H9 (cell line): ENCODE measurements around the gene TBL1X. TPM values are rescaled to one million over a fixed set of nuclear protein-coding genes. Genes with fewer than 3 reads are reported as not detected.
A peak's percentile ranks its signal among the peaks of the same experiment; 100 is the strongest.

Experiments
- DNase-seq: peaks from one replicate; pipeline ENCODE4 v3.0.0-alpha.2; 2017
- H2AFZ ChIP-seq: one replicate; pipeline ENCODE4 v1.6.1; 2013; ENCODE audit warnings: mild to moderate bottlenecking, low read length, control low read depth, moderate library complexity
- H2AK5ac ChIP-seq: 2 replicates; pipeline ENCODE4 v1.6.1; 2013; ENCODE audit warnings: low read length, control low read depth, mixed read lengths; ENCODE audit not compliant: insufficient read length
- H2BK120ac ChIP-seq: one replicate; pipeline ENCODE4 v1.6.1; 2013; ENCODE audit warnings: low read depth, mild to moderate bottlenecking, low read length, control low read depth, inconsistent platforms; ENCODE audit not compliant: poor library complexity, severe bottlenecking
- H2BK12ac ChIP-seq: 2 replicates; pipeline ENCODE4 v1.6.1; 2013; ENCODE audit warnings: low read length, control low read depth, mixed read lengths, low read depth; ENCODE audit not compliant: insufficient read length
- H2BK15ac ChIP-seq: 2 replicates; pipeline ENCODE4 v1.6.1; 2013; ENCODE audit warnings: low read depth, low read length, control low read depth
- H2BK20ac ChIP-seq: one replicate; pipeline ENCODE4 v1.6.1; 2013; ENCODE audit warnings: low read depth, mild to moderate bottlenecking, low read length, control low read depth, inconsistent platforms; ENCODE audit not compliant: poor library complexity, severe bottlenecking
- H2BK5ac ChIP-seq: 2 replicates; pipeline ENCODE4 v1.6.1; 2013; ENCODE audit warnings: low read length, control low read depth, mixed read lengths; ENCODE audit not compliant: insufficient read length
- H3K14ac ChIP-seq: 2 replicates; pipeline ENCODE4 v1.6.1; 2013; ENCODE audit warnings: low read length, control low read depth; ENCODE audit not compliant: insufficient read depth
- H3K18ac ChIP-seq: 2 replicates; pipeline ENCODE4 v1.6.1; 2013; ENCODE audit warnings: low read depth, mild to moderate bottlenecking, mixed read lengths, low read length, control low read depth; ENCODE audit not compliant: insufficient read length
- H3K23ac ChIP-seq: 2 replicates; pipeline ENCODE4 v1.6.1; 2013; ENCODE audit warnings: low read length, control low read depth, mixed read lengths, low read depth; ENCODE audit not compliant: insufficient read length
- H3K23me2 ChIP-seq: 2 replicates; pipeline ENCODE4 v1.6.1; 2013; ENCODE audit warnings: low read depth, mild to moderate bottlenecking, mixed read lengths, low read length, control low read depth; ENCODE audit not compliant: insufficient read length, poor library complexity, severe bottlenecking
- H3K27ac ChIP-seq: 2 replicates; pipeline ENCODE4 v1.5.1; 2013; ENCODE audit warnings: low read length, control low read depth, mixed read lengths, low read depth; ENCODE audit not compliant: insufficient read length
- H3K27me3 ChIP-seq: 2 replicates; pipeline ENCODE4 v1.6.1; 2013; ENCODE audit warnings: low read length, control low read depth, inconsistent platforms; ENCODE audit not compliant: insufficient read depth
- H3K4ac ChIP-seq: 2 replicates; pipeline ENCODE4 v1.6.1; 2013; ENCODE audit warnings: low read depth, mild to moderate bottlenecking, control low read depth, inconsistent platforms, low read length, moderate library complexity
- H3K4me1 ChIP-seq: 2 replicates; pipeline ENCODE4 v1.6.1; 2013; ENCODE audit warnings: low read length, control low read depth, inconsistent platforms; ENCODE audit not compliant: insufficient read depth
- H3K4me2 ChIP-seq: 2 replicates; pipeline ENCODE4 v1.6.1; 2013; ENCODE audit warnings: low read length, control low read depth, mixed read lengths; ENCODE audit not compliant: insufficient read length, insufficient read depth
- H3K56ac ChIP-seq: 2 replicates; pipeline ENCODE4 v1.6.1; 2013; ENCODE audit warnings: low read depth, mild to moderate bottlenecking, mixed read lengths, low read length, control low read depth; ENCODE audit not compliant: insufficient read length
- H3K79me1 ChIP-seq: 2 replicates; pipeline ENCODE4 v1.6.1; 2013; ENCODE audit warnings: low read depth, mild to moderate bottlenecking, moderate library complexity, low read length, control low read depth, inconsistent platforms; ENCODE audit not compliant: insufficient read depth, poor library complexity, severe bottlenecking
- H3K79me2 ChIP-seq: 2 replicates; pipeline ENCODE4 v1.6.1; 2013; ENCODE audit warnings: low read length, control low read depth, inconsistent platforms; ENCODE audit not compliant: insufficient read depth
- H3K9ac ChIP-seq: 2 replicates; pipeline ENCODE4 v1.6.1; 2013; ENCODE audit warnings: low read length, control low read depth, mixed read lengths; ENCODE audit not compliant: insufficient read length; ENCODE audit errors: extremely low read depth
- H3K9me3 ChIP-seq: one replicate; pipeline ENCODE4 v1.6.1; 2013; ENCODE audit warnings: low read depth, low read length, inconsistent platforms; ENCODE audit not compliant: control insufficient read depth
- H3T11ph ChIP-seq: one replicate; pipeline ENCODE4 v1.6.1; 2013; ENCODE audit warnings: mild to moderate bottlenecking, low read length, control low read depth, inconsistent platforms
- H4K20me1 ChIP-seq: one replicate; pipeline ENCODE4 v1.6.1; 2013; ENCODE audit not compliant: control insufficient read depth, insufficient read length, insufficient read depth
- H4K5ac ChIP-seq: 2 replicates; pipeline ENCODE4 v1.6.1; 2013; ENCODE audit warnings: low read depth, mild to moderate bottlenecking, mixed read lengths, low read length, control low read depth; ENCODE audit not compliant: insufficient read length
- H4K8ac ChIP-seq: replicated peaks from 2 replicates; pipeline ENCODE4 v1.6.1; 2013; ENCODE audit warnings: low read length, control low read depth, mixed read lengths, low read depth; ENCODE audit not compliant: insufficient read length
- H4K91ac ChIP-seq: 2 replicates; pipeline ENCODE4 v1.6.1; 2013; ENCODE audit warnings: low read depth, mild to moderate bottlenecking, moderate library complexity, mixed read lengths, low read length, control low read depth; ENCODE audit not compliant: insufficient read length
- H3K27ac Mint-ChIP-seq, 3 experiments: 2 replicates in 2 of 3; 3 replicates in 1 of 3; pipeline ENCODE4 v1.8.0; 2020 to 2021; ENCODE audit warnings: mixed read lengths in 3 of 3, mild to moderate bottlenecking in 1 of 3, moderate library complexity in 1 of 3
- H3K27me3 Mint-ChIP-seq: 2 replicates; pipeline ENCODE4 v1.8.0; 2021; ENCODE audit warnings: low read depth, mild to moderate bottlenecking, moderate library complexity, mixed read lengths
- H3K36me3 Mint-ChIP-seq, 3 experiments: 2 replicates in 2 of 3; 3 replicates in 1 of 3; pipeline ENCODE4 v1.8.0; 2020 to 2021; ENCODE audit warnings: low read depth in 3 of 3, mixed read lengths in 3 of 3; ENCODE audit not compliant: insufficient read depth in 1 of 3
- H3K4me1 Mint-ChIP-seq, 2 experiments: 2 replicates each; pipeline ENCODE4 v1.8.0; 2020; ENCODE audit warnings: mixed read lengths in 2 of 2
- H3K4me3 Mint-ChIP-seq, 2 experiments: 2 replicates in 1 of 2; 3 replicates in 1 of 2; pipeline ENCODE4 v1.8.0; 2020 to 2021; ENCODE audit warnings: mild to moderate bottlenecking in 2 of 2, mixed read lengths in 2 of 2, moderate library complexity in 1 of 2
- H3K9me3 Mint-ChIP-seq, 2 experiments: 2 replicates in 1 of 2; 3 replicates in 1 of 2; pipeline ENCODE4 v1.8.0; 2020; ENCODE audit warnings: mild to moderate bottlenecking in 2 of 2, mixed read lengths in 2 of 2, moderate library complexity in 1 of 2
- CTCF ChIP-seq: fragments of 200-600 bp; sonication (generic); conservative IDR thresholded peaks from 3 replicates; pipeline ENCODE4 v1.8.0; 2021; ENCODE audit warnings: antibody characterized with exemption, mild to moderate bottlenecking
- WGBS: extraction: QIAGEN DNeasy Blood & Tissue Kit; methylation state at CpG from one replicate; pipeline ENCODE4 v1.1.7; 2013; ENCODE audit warnings: missing lambda C conversion rate, low lambda C conversion rate, mixed read lengths; ENCODE audit not compliant: insufficient read length; ENCODE audit errors: extremely low coverage; 5-methylcytosine and 5-hydroxymethylcytosine counted together
- total RNA-seq: library from RNA; stranded (reverse); gene quantifications from 2 replicates; pipeline ENCODE4 v1.2.1, GENCODE V29; 2021

TBL1X gene
- total RNA-seq, 1 experiment from 2014 or later, result 24.1 TPM

GRCh38 chrX:9515973-9516538, 51.2 kb downstream of the TBL1X start:
- no peaks in the 10 kb centered on the region for H3K23me2 ChIP-seq
- peaks cover 2% of the 10 kb centered on the region; the same call in 1 of the 2 replicates for H3K79me2 ChIP-seq
- no peak overlapping the region for H3K18ac ChIP-seq
- no peak overlapping the region for H2BK20ac ChIP-seq
- no peak overlapping the region for H4K91ac ChIP-seq
- no peaks in the 10 kb centered on the region; the same call in 1 of the 2 replicates for H3K4me1 ChIP-seq
- TF ChIP-seq CTCF, result no peak
- H3K56ac ChIP-seq, result no peak overlapping the region
- no peak overlapping the region for H3K23ac ChIP-seq
- no peak overlapping the region for H2AFZ ChIP-seq
- no peak overlapping the region for H2BK120ac ChIP-seq
- H3K4me2 ChIP-seq, result no peak overlapping the region
- Mint-ChIP-seq H3K27me3 (no peaks in the 10 kb centered on the region), H3K4me1 (peaks cover 17 to 29% of the 10 kb centered on the region in 2 experiments), H3K36me3 (peaks cover 20 to 33% (median 23%) of the 10 kb centered on the region in 3 experiments), H3K9me3 (peaks cover 2 to 66% of the 10 kb centered on the region in 2 experiments; a peak in 3 of 5 replicates), H3K4me3 (no peak overlapping the region), H3K27ac (no peak overlapping the region)
- DNase-seq, result no peak
- no peaks in the 10 kb centered on the region for H3K9me3 ChIP-seq
- no peak overlapping the region for H3K4ac ChIP-seq
- no peak overlapping the region for H2BK15ac ChIP-seq
- no peaks in the 10 kb centered on the region for H4K20me1 ChIP-seq
- H3K14ac ChIP-seq, result no peak overlapping the region
- H2BK5ac ChIP-seq, result no peak overlapping the region
- peak overlapping the region; percentile 62 for H3K27ac ChIP-seq
- H2AK5ac ChIP-seq, result no peak overlapping the region
- no peaks in the 10 kb centered on the region for H3K27me3 ChIP-seq
- H3K79me1 ChIP-seq, result no peaks in the 10 kb centered on the region
- no CpG with 5 or more reads among the region's 4 CpGs for WGBS
- no peak overlapping the region for H2BK12ac ChIP-seq
- H3T11ph ChIP-seq, result no peak overlapping the region
- no peak overlapping the region for H4K5ac ChIP-seq
- H3K9ac ChIP-seq, result no peak overlapping the region
- no peak overlapping the region for H4K8ac ChIP-seq
